Cortex of kidney (tissue), 1 donor: ENCODE data around the gene ADGRB3.
"Not testable (repeated sequence)": the region's sequence is repeated elsewhere in the genome, so short reads cannot be mapped to it uniquely, and the experiment has no call there.

Experiments
- DNase-seq: peaks from one replicate; lab custom pipeline; 2025; lab: John Stamatoyannopoulos, UW

Gene ADGRB3

GRCh38 chr6:69044534-69044933 lies 409.5 kb downstream of the ADGRB3 start:
- no peak for DNase-seq

GRCh38 chr6:69059413-69059812 lies 424.3 kb downstream of the ADGRB3 start:
- DNase-seq, result no peak

GRCh38 chr6:69061066-69061465 lies 426.0 kb downstream of the ADGRB3 start:
- no peak for DNase-seq

- no peak for DNase-seq
Observed at GRCh38 chr6:69063401-69063800, 428.3 kb downstream of the ADGRB3 start.

GRCh38 chr6:69064226-69064625 lies 429.1 kb downstream of the ADGRB3 start:
- no peak for DNase-seq

GRCh38 chr6:69069881-69070280 lies 434.8 kb downstream of the ADGRB3 start:
- no peak for DNase-seq

GRCh38 chr6:69072796-69073195 lies 437.7 kb downstream of the ADGRB3 start:
- DNase-seq, result no peak

GRCh38 chr6:69084746-69085335 lies 449.8 kb downstream of the ADGRB3 start:
- no peak for DNase-seq

- no peak for DNase-seq
Observed at GRCh38 chr6:69086689-69087088, 451.6 kb downstream of the ADGRB3 start.

- DNase-seq, result no peak
Observed at GRCh38 chr6:69089539-69089938, 454.5 kb downstream of the ADGRB3 start.

GRCh38 chr6:69090132-69090531 lies 455.1 kb downstream of the ADGRB3 start:
- no peak for DNase-seq

- no peak for DNase-seq
Observed at GRCh38 chr6:69096681-69097080, 461.6 kb downstream of the ADGRB3 start.

GRCh38 chr6:69097948-69098347 lies 462.9 kb downstream of the ADGRB3 start:
- DNase-seq, result no peak

GRCh38 chr6:69098910-69099309 lies 463.8 kb downstream of the ADGRB3 start:
- DNase-seq, result no peak

GRCh38 chr6:69100772-69101171 lies 465.7 kb downstream of the ADGRB3 start:
- no peak for DNase-seq

- no peak for DNase-seq
Observed at GRCh38 chr6:69102416-69102815, 467.3 kb downstream of the ADGRB3 start.

- DNase-seq, result no peak
Observed at GRCh38 chr6:69105288-69105687, 470.2 kb downstream of the ADGRB3 start.

- no peak for DNase-seq
Observed at GRCh38 chr6:69106511-69106910, 471.4 kb downstream of the ADGRB3 start.

- DNase-seq, result no peak
Observed at GRCh38 chr6:69111301-69111700, 476.2 kb downstream of the ADGRB3 start.

- DNase-seq, result no peak
Observed at GRCh38 chr6:69116658-69117057, 481.6 kb downstream of the ADGRB3 start.

- not testable (repeated sequence) for DNase-seq
Observed at GRCh38 chr6:69121461-69122406, 486.7 kb downstream of the ADGRB3 start.

- no peak for DNase-seq
Observed at GRCh38 chr6:69122407-69122773, 487.3 kb downstream of the ADGRB3 start.

GRCh38 chr6:69128411-69128810 lies 493.3 kb downstream of the ADGRB3 start:
- no peak for DNase-seq
